ENCODE data around the gene NUFIP2.

DNA sequence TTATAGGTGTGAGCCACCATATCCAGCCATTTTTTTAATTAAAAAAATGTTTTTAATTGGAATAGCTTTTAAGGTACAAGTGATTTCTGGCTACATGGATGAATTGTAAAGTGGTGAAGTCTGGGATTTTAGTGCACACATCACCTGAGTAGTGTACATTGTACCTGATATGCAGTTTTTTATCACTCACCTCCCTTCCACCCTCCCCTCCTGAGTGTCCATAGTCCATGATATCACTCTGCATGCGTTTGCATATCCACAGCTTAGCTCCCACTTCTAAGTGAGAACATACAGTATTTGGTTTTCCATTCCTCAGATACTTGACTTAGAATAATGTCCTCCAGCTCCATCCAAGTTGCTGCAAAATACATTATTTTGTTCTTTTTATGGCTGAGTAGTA is 60.6 kb downstream of the NUFIP2 start:
- TF ChIP-seq, protein P1, sequence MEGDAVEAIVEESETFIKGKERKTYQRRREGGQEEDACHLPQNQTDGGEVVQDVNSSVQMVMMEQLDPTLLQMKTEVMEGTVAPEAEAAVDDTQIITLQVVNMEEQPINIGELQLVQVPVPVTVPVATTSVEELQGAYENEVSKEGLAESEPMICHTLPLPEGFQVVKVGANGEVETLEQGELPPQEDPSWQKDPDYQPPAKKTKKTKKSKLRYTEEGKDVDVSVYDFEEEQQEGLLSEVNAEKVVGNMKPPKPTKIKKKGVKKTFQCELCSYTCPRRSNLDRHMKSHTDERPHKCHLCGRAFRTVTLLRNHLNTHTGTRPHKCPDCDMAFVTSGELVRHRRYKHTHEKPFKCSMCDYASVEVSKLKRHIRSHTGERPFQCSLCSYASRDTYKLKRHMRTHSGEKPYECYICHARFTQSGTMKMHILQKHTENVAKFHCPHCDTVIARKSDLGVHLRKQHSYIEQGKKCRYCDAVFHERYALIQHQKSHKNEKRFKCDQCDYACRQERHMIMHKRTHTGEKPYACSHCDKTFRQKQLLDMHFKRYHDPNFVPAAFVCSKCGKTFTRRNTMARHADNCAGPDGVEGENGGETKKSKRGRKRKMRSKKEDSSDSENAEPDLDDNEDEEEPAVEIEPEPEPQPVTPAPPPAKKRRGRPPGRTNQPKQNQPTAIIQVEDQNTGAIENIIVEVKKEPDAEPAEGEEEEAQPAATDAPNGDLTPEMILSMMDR (IDR thresholded peaks at IDR 0.05) = no peak
- TF ChIP-seq, protein P2, sequence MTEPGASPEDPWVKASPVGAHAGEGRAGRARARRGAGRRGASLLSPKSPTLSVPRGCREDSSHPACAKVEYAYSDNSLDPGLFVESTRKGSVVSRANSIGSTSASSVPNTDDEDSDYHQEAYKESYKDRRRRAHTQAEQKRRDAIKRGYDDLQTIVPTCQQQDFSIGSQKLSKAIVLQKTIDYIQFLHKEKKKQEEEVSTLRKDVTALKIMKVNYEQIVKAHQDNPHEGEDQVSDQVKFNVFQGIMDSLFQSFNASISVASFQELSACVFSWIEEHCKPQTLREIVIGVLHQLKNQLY (CRISPR knock-in tag; IDR thresholded peaks at IDR 0.05) = no peak
- TF ChIP-seq, protein P3, sequence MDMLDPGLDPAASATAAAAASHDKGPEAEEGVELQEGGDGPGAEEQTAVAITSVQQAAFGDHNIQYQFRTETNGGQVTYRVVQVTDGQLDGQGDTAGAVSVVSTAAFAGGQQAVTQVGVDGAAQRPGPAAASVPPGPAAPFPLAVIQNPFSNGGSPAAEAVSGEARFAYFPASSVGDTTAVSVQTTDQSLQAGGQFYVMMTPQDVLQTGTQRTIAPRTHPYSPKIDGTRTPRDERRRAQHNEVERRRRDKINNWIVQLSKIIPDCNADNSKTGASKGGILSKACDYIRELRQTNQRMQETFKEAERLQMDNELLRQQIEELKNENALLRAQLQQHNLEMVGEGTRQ (CRISPR knock-in tag; IDR thresholded peaks at IDR 0.05) = no peak
- TF ChIP-seq, protein P4, sequence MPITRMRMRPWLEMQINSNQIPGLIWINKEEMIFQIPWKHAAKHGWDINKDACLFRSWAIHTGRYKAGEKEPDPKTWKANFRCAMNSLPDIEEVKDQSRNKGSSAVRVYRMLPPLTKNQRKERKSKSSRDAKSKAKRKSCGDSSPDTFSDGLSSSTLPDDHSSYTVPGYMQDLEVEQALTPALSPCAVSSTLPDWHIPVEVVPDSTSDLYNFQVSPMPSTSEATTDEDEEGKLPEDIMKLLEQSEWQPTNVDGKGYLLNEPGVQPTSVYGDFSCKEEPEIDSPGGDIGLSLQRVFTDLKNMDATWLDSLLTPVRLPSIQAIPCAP (CRISPR knock-in tag; IDR thresholded peaks at IDR 0.05) = no peak
- TF ChIP-seq, protein P5, sequence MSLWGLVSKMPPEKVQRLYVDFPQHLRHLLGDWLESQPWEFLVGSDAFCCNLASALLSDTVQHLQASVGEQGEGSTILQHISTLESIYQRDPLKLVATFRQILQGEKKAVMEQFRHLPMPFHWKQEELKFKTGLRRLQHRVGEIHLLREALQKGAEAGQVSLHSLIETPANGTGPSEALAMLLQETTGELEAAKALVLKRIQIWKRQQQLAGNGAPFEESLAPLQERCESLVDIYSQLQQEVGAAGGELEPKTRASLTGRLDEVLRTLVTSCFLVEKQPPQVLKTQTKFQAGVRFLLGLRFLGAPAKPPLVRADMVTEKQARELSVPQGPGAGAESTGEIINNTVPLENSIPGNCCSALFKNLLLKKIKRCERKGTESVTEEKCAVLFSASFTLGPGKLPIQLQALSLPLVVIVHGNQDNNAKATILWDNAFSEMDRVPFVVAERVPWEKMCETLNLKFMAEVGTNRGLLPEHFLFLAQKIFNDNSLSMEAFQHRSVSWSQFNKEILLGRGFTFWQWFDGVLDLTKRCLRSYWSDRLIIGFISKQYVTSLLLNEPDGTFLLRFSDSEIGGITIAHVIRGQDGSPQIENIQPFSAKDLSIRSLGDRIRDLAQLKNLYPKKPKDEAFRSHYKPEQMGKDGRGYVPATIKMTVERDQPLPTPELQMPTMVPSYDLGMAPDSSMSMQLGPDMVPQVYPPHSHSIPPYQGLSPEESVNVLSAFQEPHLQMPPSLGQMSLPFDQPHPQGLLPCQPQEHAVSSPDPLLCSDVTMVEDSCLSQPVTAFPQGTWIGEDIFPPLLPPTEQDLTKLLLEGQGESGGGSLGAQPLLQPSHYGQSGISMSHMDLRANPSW (CRISPR knock-in tag; conservative IDR thresholded peaks at IDR 0.05; ENCODE audit: low read depth) = no peak
- TF ChIP-seq, protein P6, sequence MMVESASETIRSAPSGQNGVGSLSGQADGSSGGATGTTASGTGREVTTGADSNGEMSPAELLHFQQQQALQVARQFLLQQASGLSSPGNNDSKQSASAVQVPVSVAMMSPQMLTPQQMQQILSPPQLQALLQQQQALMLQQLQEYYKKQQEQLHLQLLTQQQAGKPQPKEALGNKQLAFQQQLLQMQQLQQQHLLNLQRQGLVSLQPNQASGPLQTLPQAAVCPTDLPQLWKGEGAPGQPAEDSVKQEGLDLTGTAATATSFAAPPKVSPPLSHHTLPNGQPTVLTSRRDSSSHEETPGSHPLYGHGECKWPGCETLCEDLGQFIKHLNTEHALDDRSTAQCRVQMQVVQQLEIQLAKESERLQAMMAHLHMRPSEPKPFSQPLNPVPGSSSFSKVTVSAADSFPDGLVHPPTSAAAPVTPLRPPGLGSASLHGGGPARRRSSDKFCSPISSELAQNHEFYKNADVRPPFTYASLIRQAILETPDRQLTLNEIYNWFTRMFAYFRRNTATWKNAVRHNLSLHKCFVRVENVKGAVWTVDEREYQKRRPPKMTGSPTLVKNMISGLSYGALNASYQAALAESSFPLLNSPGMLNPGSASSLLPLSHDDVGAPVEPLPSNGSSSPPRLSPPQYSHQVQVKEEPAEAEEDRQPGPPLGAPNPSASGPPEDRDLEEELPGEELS (CRISPR knock-in tag; IDR thresholded peaks at IDR 0.05) = no peak
- TF ChIP-seq NR2C2 (CRISPR knock-in tag; IDR thresholded peaks at IDR 0.05) = no peak
- TF ChIP-seq, protein P7, sequence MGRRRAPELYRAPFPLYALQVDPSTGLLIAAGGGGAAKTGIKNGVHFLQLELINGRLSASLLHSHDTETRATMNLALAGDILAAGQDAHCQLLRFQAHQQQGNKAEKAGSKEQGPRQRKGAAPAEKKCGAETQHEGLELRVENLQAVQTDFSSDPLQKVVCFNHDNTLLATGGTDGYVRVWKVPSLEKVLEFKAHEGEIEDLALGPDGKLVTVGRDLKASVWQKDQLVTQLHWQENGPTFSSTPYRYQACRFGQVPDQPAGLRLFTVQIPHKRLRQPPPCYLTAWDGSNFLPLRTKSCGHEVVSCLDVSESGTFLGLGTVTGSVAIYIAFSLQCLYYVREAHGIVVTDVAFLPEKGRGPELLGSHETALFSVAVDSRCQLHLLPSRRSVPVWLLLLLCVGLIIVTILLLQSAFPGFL (CRISPR knock-in tag; IDR thresholded peaks at IDR 0.05; ENCODE audit: borderline replicate concordance) = no peak
- no peak for TF ChIP-seq TP53 (CRISPR knock-in tag; IDR thresholded peaks at IDR 0.05)
- TF ChIP-seq ELF4 (CRISPR knock-in tag; IDR thresholded peaks at IDR 0.05; ENCODE audit: low read depth) = no peak
- TF ChIP-seq, protein P8, sequence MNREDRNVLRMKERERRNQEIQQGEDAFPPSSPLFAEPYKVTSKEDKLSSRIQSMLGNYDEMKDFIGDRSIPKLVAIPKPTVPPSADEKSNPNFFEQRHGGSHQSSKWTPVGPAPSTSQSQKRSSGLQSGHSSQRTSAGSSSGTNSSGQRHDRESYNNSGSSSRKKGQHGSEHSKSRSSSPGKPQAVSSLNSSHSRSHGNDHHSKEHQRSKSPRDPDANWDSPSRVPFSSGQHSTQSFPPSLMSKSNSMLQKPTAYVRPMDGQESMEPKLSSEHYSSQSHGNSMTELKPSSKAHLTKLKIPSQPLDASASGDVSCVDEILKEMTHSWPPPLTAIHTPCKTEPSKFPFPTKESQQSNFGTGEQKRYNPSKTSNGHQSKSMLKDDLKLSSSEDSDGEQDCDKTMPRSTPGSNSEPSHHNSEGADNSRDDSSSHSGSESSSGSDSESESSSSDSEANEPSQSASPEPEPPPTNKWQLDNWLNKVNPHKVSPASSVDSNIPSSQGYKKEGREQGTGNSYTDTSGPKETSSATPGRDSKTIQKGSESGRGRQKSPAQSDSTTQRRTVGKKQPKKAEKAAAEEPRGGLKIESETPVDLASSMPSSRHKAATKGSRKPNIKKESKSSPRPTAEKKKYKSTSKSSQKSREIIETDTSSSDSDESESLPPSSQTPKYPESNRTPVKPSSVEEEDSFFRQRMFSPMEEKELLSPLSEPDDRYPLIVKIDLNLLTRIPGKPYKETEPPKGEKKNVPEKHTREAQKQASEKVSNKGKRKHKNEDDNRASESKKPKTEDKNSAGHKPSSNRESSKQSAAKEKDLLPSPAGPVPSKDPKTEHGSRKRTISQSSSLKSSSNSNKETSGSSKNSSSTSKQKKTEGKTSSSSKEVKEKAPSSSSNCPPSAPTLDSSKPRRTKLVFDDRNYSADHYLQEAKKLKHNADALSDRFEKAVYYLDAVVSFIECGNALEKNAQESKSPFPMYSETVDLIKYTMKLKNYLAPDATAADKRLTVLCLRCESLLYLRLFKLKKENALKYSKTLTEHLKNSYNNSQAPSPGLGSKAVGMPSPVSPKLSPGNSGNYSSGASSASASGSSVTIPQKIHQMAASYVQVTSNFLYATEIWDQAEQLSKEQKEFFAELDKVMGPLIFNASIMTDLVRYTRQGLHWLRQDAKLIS (CRISPR knock-in tag; IDR thresholded peaks at IDR 0.05; ENCODE audit: borderline replicate concordance) = no peak
- no peak for TF ChIP-seq GABPB1 (CRISPR knock-in tag; IDR thresholded peaks at IDR 0.05)
- no peak for TF ChIP-seq ZNF121 (CRISPR knock-in tag; IDR thresholded peaks at IDR 0.05)

Data from WTC11 (cell line).